WTC11 (cell line): ENCODE measurements around the gene C1QL4.

Source experiments
- MAX ChIP-seq: sonication (generic); formaldehyde crosslinking; IDR thresholded peaks from 2 replicates; pipeline ENCODE4 v1.8.0; 2022; ENCODE audit warnings: mild to moderate bottlenecking, missing genetic modification reagents
- ZBTB21 ChIP-seq: sonication (generic); formaldehyde crosslinking; IDR thresholded peaks from 2 replicates; pipeline ENCODE4 v1.8.1; 2023; ENCODE audit warnings: mild to moderate bottlenecking, missing genetic modification reagents, borderline replicate concordance
- ZNF416 ChIP-seq: fragments of 250-450 bp; sonication (Bioruptor Pico); IDR thresholded peaks from 2 replicates; pipeline ENCODE4 v1.9.0; 2021; ENCODE audit warnings: mild to moderate bottlenecking, inconsistent platforms

- no peak for TF ChIP-seq MAX
- no peak for TF ChIP-seq ZNF416
- TF ChIP-seq ZBTB21 (CRISPR knock-in tag) = no peak
These were observed 30.6 kb upstream of the C1QL4 start, which contains the start of gene SPATS2 for GRCh38 chr12:49367381-49368239.
